ENCODE data around the gene HSCB.

DNA sequence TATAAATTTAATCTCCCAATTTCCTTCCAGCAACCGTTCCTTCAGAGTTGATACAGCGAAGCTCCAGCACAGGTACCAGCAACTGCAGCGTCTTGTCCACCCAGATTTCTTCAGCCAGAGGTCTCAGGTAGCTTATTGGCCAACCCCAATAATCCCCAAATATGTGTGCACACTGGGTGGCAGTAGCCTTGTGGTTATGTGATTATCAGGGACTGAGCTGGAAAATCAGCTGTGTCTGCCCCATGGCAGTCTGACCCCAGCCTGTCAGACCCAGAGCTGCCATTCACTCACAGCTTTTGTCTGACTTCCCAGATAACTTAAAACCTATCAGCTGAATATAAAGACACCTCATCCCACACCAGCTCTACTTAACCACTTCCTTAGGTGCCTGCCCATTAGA lies 2.0 kb downstream of the HSCB start:
- TF ChIP-seq, protein P1, sequence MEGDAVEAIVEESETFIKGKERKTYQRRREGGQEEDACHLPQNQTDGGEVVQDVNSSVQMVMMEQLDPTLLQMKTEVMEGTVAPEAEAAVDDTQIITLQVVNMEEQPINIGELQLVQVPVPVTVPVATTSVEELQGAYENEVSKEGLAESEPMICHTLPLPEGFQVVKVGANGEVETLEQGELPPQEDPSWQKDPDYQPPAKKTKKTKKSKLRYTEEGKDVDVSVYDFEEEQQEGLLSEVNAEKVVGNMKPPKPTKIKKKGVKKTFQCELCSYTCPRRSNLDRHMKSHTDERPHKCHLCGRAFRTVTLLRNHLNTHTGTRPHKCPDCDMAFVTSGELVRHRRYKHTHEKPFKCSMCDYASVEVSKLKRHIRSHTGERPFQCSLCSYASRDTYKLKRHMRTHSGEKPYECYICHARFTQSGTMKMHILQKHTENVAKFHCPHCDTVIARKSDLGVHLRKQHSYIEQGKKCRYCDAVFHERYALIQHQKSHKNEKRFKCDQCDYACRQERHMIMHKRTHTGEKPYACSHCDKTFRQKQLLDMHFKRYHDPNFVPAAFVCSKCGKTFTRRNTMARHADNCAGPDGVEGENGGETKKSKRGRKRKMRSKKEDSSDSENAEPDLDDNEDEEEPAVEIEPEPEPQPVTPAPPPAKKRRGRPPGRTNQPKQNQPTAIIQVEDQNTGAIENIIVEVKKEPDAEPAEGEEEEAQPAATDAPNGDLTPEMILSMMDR (IDR thresholded peaks at IDR 0.05): no peak
- TF ChIP-seq, protein P2, sequence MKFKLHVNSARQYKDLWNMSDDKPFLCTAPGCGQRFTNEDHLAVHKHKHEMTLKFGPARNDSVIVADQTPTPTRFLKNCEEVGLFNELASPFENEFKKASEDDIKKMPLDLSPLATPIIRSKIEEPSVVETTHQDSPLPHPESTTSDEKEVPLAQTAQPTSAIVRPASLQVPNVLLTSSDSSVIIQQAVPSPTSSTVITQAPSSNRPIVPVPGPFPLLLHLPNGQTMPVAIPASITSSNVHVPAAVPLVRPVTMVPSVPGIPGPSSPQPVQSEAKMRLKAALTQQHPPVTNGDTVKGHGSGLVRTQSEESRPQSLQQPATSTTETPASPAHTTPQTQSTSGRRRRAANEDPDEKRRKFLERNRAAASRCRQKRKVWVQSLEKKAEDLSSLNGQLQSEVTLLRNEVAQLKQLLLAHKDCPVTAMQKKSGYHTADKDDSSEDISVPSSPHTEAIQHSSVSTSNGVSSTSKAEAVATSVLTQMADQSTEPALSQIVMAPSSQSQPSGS (CRISPR knock-in tag; IDR thresholded peaks at IDR 0.05; ENCODE audit: borderline replicate concordance, low read depth): no peak
- TF ChIP-seq KAT7 (CRISPR knock-in tag; IDR thresholded peaks at IDR 0.05; ENCODE audit: borderline replicate concordance): no peak
- TF ChIP-seq NR1H2 (CRISPR knock-in tag; IDR thresholded peaks at IDR 0.05): no peak
- TF ChIP-seq JUN (CRISPR knock-in tag; IDR thresholded peaks at IDR 0.05): no peak
